GM21367 (cell line): ENCODE data around the gene COX6B2.

Experiments
- ATAC-seq: cut with Tn5 transposase; IDR thresholded peaks from one replicate; pipeline ENCODE4 v1.9.1; 2021; ENCODE audit not compliant: unreplicated experiment

The COX6B2 gene

GRCh38 chr19:55383279-55384130, 29.0 kb upstream of the COX6B2 start:
- ATAC-seq = no peak

- ATAC-seq = no peak
These were observed 28.1 kb upstream of the COX6B2 start for GRCh38 chr19:55382522-55383054.

GRCh38 chr19:55382013-55382412, 27.5 kb upstream of the COX6B2 start:
- no peak for ATAC-seq

- ATAC-seq = no peak
These were observed 24.7 kb upstream of the COX6B2 start for GRCh38 chr19:55379174-55379573.

- no peak for ATAC-seq
These were observed 23.0 kb upstream of the COX6B2 start for GRCh38 chr19:55377356-55378131.

GRCh38 chr19:55376241-55376933, 21.9 kb upstream of the COX6B2 start, which contains the start of gene TMEM190:
Gene TMEM190 (plus strand): TSS chr19:55376826. CDS start chr19:55376854, 28 bp downstream.
- no peak for ATAC-seq

GRCh38 chr19:55373993-55374757, 19.7 kb upstream of the COX6B2 start:
- ATAC-seq = no peak

- no peak for ATAC-seq
These were observed 18.9 kb upstream of the COX6B2 start for GRCh38 chr19:55373306-55373992.

- ATAC-seq = no peak
These were observed 18.0 kb upstream of the COX6B2 start for GRCh38 chr19:55372316-55373081.

- no peak for ATAC-seq
These were observed 15.9 kb upstream of the COX6B2 start, which contains the start of gene IL11 for GRCh38 chr19:55370305-55370988. Gene IL11 (minus strand): TSS chr19:55370463. CDS start chr19:55370310, 153 bp downstream.

- no peak for ATAC-seq
These were observed 15.3 kb upstream of the COX6B2 start for GRCh38 chr19:55369653-55370304.

GRCh38 chr19:55368701-55369563, 14.4 kb upstream of the COX6B2 start:
- ATAC-seq = no peak

- no peak for ATAC-seq
These were observed 13.6 kb upstream of the COX6B2 start for GRCh38 chr19:55368106-55368505.

- ATAC-seq = no peak
These were observed 12.3 kb upstream of the COX6B2 start for GRCh38 chr19:55366790-55367189.

- ATAC-seq = no peak
These were observed 11.4 kb upstream of the COX6B2 start for GRCh38 chr19:55365964-55366363.

- no peak for ATAC-seq
These were observed 10.7 kb upstream of the COX6B2 start for GRCh38 chr19:55365245-55365644.
